HEK293 (cell line): ENCODE measurements around the gene TTLL10.

ENCODE experiments used
- CTCF ChIA-PET: fragments of 350-600 bp; formaldehyde crosslinking; extraction: SDS; loops from one replicate; lab custom pipeline; 2021; ENCODE audit warnings: antibody characterized with exemption; lab: Yijun Ruan, JAX
- POLR2A ChIA-PET: fragments of 300-600 bp; formaldehyde crosslinking; extraction: SDS; loops from one replicate; lab custom pipeline; 2020; ENCODE audit warnings: antibody characterized with exemption, inconsistent platforms; lab: Yijun Ruan, JAX
- H3K27ac ChIP-seq: fragments of 200-500 bp; sonication (Bioruptor generic); 2 replicates; pipeline ENCODE4 v1.5.1; 2014; ENCODE audit warnings: low read depth, low read length, control low read depth, inconsistent platforms; ENCODE audit errors: extremely low read depth
- H3K36me3 ChIP-seq, 2 experiments: fragments of 200-500 bp in 1 of 2; sonication (Bioruptor generic) in 1 of 2; 1 replicate in 1 of 2; 2 replicates in 1 of 2; pipeline ENCODE4 v1.5.1; 2014 to 2017; ENCODE audit warnings: inconsistent platforms in 2 of 2, low read length in 2 of 2; ENCODE audit not compliant: control insufficient read depth in 2 of 2, insufficient read depth in 1 of 2
- H3K4me1 ChIP-seq: fragments of 200-500 bp; sonication (Bioruptor generic); 2 replicates; pipeline ENCODE4 v1.5.1; 2014; ENCODE audit warnings: mild to moderate bottlenecking, low read length, inconsistent platforms; ENCODE audit not compliant: control insufficient read depth, insufficient read depth
- H3K4me3 ChIP-seq: 2 replicates; pipeline ENCODE4 v1.5.1; 2011; ENCODE audit warnings: low read depth, mild to moderate bottlenecking, control low read depth, low read length, moderate library complexity
- H3K9me3 ChIP-seq: fragments of 200-500 bp; sonication (Bioruptor generic); 2 replicates; pipeline ENCODE4 v1.5.1; 2014; ENCODE audit warnings: low read depth, low read length, inconsistent platforms; ENCODE audit not compliant: control insufficient read depth, insufficient read depth
- BCL11B ChIP-seq: fragments of 450-650 bp; formaldehyde crosslinking; IDR thresholded peaks from 2 replicates; pipeline ENCODE4 v1.5.1; 2016; ENCODE audit warnings: low read depth, missing biosample characterization, missing genetic modification characterization
- EGR2 ChIP-seq: fragments of 450-650 bp; formaldehyde crosslinking; IDR thresholded peaks from 2 replicates; pipeline ENCODE4 v1.5.1; 2016; ENCODE audit warnings: low read depth, missing biosample characterization, missing genetic modification characterization
- GFI1B ChIP-seq: fragments of 450-650 bp; formaldehyde crosslinking; IDR thresholded peaks from 2 replicates; pipeline ENCODE4 v1.5.1; 2016; ENCODE audit warnings: missing biosample characterization, missing genetic modification characterization
- MZF1 ChIP-seq: fragments of 450-650 bp; formaldehyde crosslinking; IDR thresholded peaks from 2 replicates; pipeline ENCODE4 v1.5.1; 2017; ENCODE audit warnings: missing biosample characterization, missing genetic modification characterization, borderline replicate concordance
- OVOL3 ChIP-seq: fragments of 450-650 bp; formaldehyde crosslinking; IDR thresholded peaks from 2 replicates; pipeline ENCODE4 v1.5.1; 2016; ENCODE audit warnings: missing biosample characterization, missing genetic modification characterization
- ZBTB17 ChIP-seq: fragments of 450-650 bp; formaldehyde crosslinking; IDR thresholded peaks from 2 replicates; pipeline ENCODE4 v1.5.1; 2016; ENCODE audit warnings: missing biosample characterization, missing genetic modification characterization
- ZFHX2 ChIP-seq: fragments of 450-650 bp; formaldehyde crosslinking; conservative IDR thresholded peaks from 2 replicates; pipeline ENCODE4 v1.5.1; 2016; ENCODE audit warnings: missing biosample characterization, missing genetic modification characterization
- ZFP3 ChIP-seq: fragments of 450-650 bp; formaldehyde crosslinking; IDR thresholded peaks from 2 replicates; pipeline ENCODE4 v1.5.1; 2016; ENCODE audit warnings: low read depth, missing biosample characterization, missing genetic modification characterization
- ZNF211 ChIP-seq: fragments of 450-650 bp; formaldehyde crosslinking; IDR thresholded peaks from 2 replicates; pipeline ENCODE4 v1.5.1; 2016; ENCODE audit warnings: low read depth, missing biosample characterization, missing genetic modification characterization
- ZNF311 ChIP-seq: fragments of 450-650 bp; formaldehyde crosslinking; IDR thresholded peaks from 2 replicates; pipeline ENCODE4 v1.5.1; 2017; ENCODE audit warnings: missing biosample characterization, missing genetic modification characterization, borderline replicate concordance
- ZNF391 ChIP-seq: fragments of 450-650 bp; formaldehyde crosslinking; IDR thresholded peaks from 2 replicates; pipeline ENCODE4 v1.5.1; 2016; ENCODE audit warnings: low read depth, missing biosample characterization, missing genetic modification characterization, borderline replicate concordance
- ZNF394 ChIP-seq: fragments of 450-650 bp; formaldehyde crosslinking; IDR thresholded peaks from 2 replicates; pipeline ENCODE4 v1.5.1; 2016; ENCODE audit warnings: missing biosample characterization, missing genetic modification characterization, mild to moderate bottlenecking, moderate library complexity, borderline replicate concordance
- ZNF558 ChIP-seq: fragments of 450-650 bp; formaldehyde crosslinking; IDR thresholded peaks from 2 replicates; pipeline ENCODE4 v1.5.1; 2016; ENCODE audit warnings: missing biosample characterization, missing genetic modification characterization
- ZNF585B ChIP-seq: fragments of 450-650 bp; formaldehyde crosslinking; IDR thresholded peaks from 2 replicates; pipeline ENCODE4 v1.5.1; 2016; ENCODE audit warnings: missing biosample characterization, missing genetic modification characterization
- ZNF600 ChIP-seq: fragments of 450-650 bp; formaldehyde crosslinking; IDR thresholded peaks from 2 replicates; pipeline ENCODE4 v1.5.1; 2016; ENCODE audit warnings: missing biosample characterization, missing genetic modification characterization
- ZNF701 ChIP-seq: fragments of 450-650 bp; formaldehyde crosslinking; IDR thresholded peaks from 2 replicates; pipeline ENCODE4 v1.5.1; 2016; ENCODE audit warnings: missing biosample characterization, missing genetic modification characterization
- ZNF792 ChIP-seq: fragments of 450-650 bp; formaldehyde crosslinking; IDR thresholded peaks from 2 replicates; pipeline ENCODE4 v1.5.1; 2016; ENCODE audit warnings: missing biosample characterization, missing genetic modification characterization
- TF ChIP-seq, protein P1 (sequence below): fragments of 450-650 bp; formaldehyde crosslinking; IDR thresholded peaks from 2 replicates; pipeline ENCODE4 v1.5.1; 2016; ENCODE audit warnings: missing biosample characterization, missing genetic modification characterization
- TF ChIP-seq, protein P2 (sequence below): fragments of 450-650 bp; formaldehyde crosslinking; IDR thresholded peaks from 2 replicates; pipeline ENCODE4 v1.5.1; 2016; ENCODE audit warnings: missing biosample characterization, missing genetic modification characterization
- TF ChIP-seq, protein P3 (sequence below): fragments of 450-650 bp; formaldehyde crosslinking; IDR thresholded peaks from 2 replicates; pipeline ENCODE4; 2016; ENCODE audit warnings: missing biosample characterization, missing genetic modification characterization

The TTLL10 gene

DNA sequence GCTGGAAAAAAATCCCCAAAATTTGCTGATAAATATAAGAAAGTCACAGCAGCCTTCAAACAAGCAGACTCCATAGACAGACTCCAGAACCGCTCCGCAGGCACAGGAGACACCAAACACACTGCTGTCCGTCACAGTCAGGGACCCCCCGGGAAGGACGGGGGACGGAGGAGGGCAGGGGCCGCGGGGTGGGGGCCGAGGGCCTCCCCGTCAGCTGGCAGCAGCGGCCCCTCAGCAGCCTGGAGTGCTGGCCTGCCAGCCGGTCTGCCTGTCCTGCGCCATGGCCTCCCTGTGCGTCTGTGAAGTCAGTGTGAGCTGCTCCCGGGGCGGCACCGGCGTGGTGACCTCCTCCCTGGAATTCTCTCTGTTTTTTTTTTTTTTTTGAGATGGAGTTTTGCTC is 47.7 kb upstream of the TTLL10 start:
- CTCF ChIA-PET: interaction anchor here (0.6 kb wide), 1 partner anchor 132 kb away, joined by 5 read pairs; no protein-coding TSS in a partner anchor
- Histone ChIP-seq H3K27ac (no peak overlapping the region), H3K4me3 (no peak overlapping the region), H3K36me3 (no peaks in the 10 kb centered on the region), H3K9me3 (no peaks in the 10 kb centered on the region), H3K4me1 (no peaks in the 10 kb centered on the region)
- TF ChIP-seq BCL11B (no peak), ZNF600 (tag by site-specific recombination) (peak; percentile 67)
- POLR2A ChIA-PET: interaction anchor here (0.7 kb wide), 2 partner anchors 134 to 174 kb away, joined by 3 to 4 read pairs; no protein-coding TSS in a partner anchor

DNA sequence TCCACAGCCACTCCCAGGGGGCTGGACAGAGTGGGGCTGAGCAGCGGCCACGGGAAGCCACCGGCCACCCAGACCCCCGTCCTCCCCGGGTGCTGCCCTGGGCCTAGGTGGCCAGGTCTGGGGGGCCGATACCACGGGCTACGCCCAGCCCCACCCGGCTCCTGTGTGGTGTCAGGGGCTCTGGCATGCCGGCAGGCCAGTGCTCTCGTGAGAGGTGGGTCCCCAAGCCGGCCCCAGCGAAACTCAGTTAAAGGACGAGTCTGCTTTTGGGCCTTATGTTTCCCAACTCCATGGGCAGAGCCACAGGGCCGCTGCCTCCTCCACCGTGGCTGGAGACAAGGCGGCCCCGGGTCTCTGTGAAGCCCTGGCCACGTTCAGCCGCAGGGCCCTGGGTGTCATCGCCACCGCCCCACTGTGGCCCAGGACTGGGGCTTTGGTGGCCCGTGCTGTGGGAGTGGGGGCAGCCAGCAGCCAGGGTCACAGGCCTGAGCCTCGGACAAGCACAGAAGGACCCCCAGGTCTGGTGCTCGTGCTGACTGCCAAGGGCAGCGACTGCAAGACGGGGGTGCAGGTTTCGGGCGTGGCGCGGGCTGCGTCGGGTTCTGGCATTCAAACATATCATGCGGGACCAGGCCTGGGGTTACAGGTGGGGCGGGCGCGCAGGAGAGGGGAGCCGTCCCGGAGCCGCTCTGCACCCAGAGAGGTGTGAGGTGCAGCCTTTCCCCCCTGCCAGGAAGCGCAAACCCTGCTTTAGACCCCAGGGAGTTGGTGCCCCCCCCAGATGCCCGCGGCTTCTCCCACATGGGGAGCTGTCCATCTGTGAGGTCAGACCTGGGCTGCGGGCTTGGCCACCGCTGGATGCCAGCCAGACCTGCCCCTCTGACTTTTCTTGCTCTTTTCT is 45.9 kb upstream of the TTLL10 start:
- TF ChIP-seq MZF1: no peak
- H3K4me3 ChIP-seq: no peak overlapping the region
- no peaks in the 10 kb centered on the region for H3K4me1 ChIP-seq
- CTCF ChIA-PET: interaction anchor here (1.2 kb wide), 1 partner anchor 163 kb away, joined by 4 read pairs; no protein-coding TSS in a partner anchor
- POLR2A ChIA-PET: no interaction called here
- H3K36me3 ChIP-seq: no peaks in the 10 kb centered on the region
- no peaks in the 10 kb centered on the region for H3K9me3 ChIP-seq
- H3K27ac ChIP-seq: no peak overlapping the region

DNA sequence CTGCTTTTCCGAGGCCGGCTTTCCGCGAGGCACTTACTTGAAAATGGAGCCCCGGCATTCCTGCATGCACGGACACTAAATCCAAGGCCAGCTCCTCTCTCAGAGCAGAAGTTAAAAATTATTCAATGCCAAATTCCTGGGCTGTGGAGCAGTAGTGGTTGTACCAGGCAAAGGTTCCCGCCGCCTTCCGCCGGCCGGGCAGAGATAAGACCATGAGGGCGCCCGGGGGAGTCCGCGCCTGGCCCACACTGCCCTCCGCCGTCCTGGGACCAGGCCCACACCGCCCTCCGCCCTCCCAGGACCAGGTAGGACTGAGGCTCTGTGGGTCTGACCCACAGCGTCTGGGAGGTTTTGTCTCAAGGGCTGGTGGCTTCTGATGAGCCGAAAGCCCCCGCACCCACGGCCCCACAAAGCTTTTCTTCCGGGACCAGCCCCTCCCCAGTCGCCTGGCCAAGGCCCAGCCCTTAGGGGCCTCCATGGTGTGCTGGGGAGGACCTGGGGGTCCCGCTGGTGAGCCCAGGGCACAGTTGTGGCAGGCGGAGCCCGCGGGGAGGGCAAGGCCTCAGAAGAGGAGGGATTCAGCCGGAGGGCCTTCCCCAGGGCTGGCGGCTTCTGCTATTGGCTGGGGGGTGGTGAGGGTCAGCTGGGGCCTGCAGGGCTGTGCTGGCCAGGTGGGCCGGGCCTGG is 45.1 kb upstream of the TTLL10 start:
- CTCF ChIA-PET: no interaction called here
- H3K4me3 ChIP-seq: no peak overlapping the region
- no peak overlapping the region for H3K27ac ChIP-seq
- POLR2A ChIA-PET: no interaction called here
- no peaks in the 10 kb centered on the region for H3K4me1 ChIP-seq
- H3K9me3 ChIP-seq: no peaks in the 10 kb centered on the region
- TF ChIP-seq ZNF391 (tag by site-specific recombination) (no peak), ZFP3 (no peak), GFI1B (no peak)
- TF ChIP-seq, protein P1, sequence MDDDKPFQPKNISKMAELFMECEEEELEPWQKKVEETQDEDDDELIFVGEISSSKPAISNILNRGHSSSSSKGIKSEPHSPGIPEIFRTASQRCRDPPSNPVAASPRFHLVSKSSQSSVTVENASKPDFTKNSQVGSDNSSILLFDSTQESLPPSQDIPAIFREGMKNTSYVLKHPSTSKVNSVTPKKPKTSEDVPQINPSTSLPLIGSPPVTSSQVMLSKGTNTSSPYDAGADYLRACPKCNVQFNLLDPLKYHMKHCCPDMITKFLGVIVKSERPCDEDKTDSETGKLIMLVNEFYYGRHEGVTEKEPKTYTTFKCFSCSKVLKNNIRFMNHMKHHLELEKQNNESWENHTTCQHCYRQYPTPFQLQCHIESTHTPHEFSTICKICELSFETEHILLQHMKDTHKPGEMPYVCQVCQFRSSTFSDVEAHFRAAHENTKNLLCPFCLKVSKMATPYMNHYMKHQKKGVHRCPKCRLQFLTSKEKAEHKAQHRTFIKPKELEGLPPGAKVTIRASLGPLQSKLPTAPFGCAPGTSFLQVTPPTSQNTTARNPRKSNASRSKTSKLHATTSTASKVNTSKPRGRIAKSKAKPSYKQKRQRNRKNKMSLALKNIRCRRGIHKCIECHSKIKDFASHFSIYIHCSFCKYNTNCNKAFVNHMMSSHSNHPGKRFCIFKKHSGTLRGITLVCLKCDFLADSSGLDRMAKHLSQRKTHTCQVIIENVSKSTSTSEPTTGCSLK (tag by site-specific recombination): no peak
- TF ChIP-seq, protein P2, sequence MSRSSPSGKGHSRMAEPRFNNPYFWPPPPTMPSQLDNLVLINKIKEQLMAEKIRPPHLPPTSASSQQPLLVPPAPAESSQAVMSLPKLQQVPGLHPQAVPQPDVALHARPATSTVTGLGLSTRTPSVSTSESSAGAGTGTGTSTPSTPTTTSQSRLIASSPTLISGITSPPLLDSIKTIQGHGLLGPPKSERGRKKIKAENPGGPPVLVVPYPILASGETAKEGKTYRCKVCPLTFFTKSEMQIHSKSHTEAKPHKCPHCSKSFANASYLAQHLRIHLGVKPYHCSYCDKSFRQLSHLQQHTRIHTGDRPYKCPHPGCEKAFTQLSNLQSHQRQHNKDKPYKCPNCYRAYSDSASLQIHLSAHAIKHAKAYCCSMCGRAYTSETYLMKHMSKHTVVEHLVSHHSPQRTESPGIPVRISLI (tag by site-specific recombination): no peak
- H3K36me3 ChIP-seq: no peaks in the 10 kb centered on the region

DNA sequence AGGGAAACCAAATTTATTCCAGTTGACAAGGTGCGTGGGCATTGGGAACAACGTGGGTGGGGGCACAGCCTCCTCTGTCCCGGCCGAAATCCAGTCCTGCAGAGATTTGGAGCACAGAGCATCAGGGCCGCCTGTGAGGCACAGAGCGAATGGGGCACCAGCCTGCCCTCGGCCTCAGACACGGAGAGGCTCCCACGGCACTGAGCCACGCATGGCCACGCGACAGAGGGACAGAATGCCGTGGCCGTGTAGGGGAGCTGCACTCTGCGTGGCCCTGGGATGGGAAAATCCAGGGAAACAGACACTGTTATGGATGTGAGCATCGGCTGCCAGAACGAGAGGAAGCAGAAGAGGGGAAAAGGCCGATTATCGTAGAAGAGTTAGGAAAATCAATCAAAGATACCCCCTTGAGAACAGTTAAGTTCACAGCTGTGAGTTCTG is 44.3 kb upstream of the TTLL10 start:
- H3K36me3 ChIP-seq: no peaks in the 10 kb centered on the region
- CTCF ChIA-PET: no interaction called here
- POLR2A ChIA-PET: interaction anchor here (0.6 kb wide), 2 partner anchors 86 to 110 kb away, joined by 5 to 6 read pairs; no protein-coding TSS in a partner anchor
- TF ChIP-seq ZNF311 (tag by site-specific recombination) (no peak), ZFHX2 (tag by site-specific recombination) (peak; percentile 77), ZNF558 (tag by site-specific recombination) (no peak), ZNF792 (tag by site-specific recombination) (no peak), ZBTB17 (no peak), ZNF585B (tag by site-specific recombination) (no peak), ZNF701 (tag by site-specific recombination) (no peak), ZNF600 (tag by site-specific recombination) (peak; percentile 80), OVOL3 (tag by site-specific recombination) (no peak), ZNF394 (tag by site-specific recombination) (no peak), ZNF211 (tag by site-specific recombination) (no peak), EGR2 (0 out of 2 replicates have a peak, but pooled peaks have one; percentile 25)
- TF ChIP-seq, protein P3, sequence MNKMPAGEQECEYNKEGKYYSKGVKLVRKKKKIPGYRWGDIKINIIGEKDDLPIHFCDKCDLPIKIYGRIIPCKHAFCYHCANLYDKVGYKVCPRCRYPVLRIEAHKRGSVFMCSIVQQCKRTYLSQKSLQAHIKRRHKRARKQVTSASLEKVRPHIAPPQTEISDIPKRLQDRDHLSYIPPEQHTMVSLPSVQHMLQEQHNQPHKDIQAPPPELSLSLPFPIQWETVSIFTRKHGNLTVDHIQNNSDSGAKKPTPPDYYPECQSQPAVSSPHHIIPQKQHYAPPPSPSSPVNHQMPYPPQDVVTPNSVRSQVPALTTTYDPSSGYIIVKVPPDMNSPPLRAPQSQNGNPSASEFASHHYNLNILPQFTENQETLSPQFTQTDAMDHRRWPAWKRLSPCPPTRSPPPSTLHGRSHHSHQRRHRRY: no peak
- no peak overlapping the region for H3K27ac ChIP-seq
- no peaks in the 10 kb centered on the region for H3K4me1 ChIP-seq
- no peak overlapping the region for H3K4me3 ChIP-seq
- no peaks in the 10 kb centered on the region for H3K9me3 ChIP-seq
